CMK (cell line): ENCODE data around the gene PRICKLE2.

ENCODE experiments used
- DNase-seq: peaks from one replicate; pipeline ENCODE4 v3.0.0-alpha.2; 2010; ENCODE audit warnings: low read depth

PRICKLE2 gene

GRCh38 chr3:64070704-64071103 is 154.6 kb downstream of the PRICKLE2 start:
- DNase-seq = no peak

GRCh38 chr3:64067506-64068346 is 157.5 kb downstream of the PRICKLE2 start:
- DNase-seq = no peak

DNA sequence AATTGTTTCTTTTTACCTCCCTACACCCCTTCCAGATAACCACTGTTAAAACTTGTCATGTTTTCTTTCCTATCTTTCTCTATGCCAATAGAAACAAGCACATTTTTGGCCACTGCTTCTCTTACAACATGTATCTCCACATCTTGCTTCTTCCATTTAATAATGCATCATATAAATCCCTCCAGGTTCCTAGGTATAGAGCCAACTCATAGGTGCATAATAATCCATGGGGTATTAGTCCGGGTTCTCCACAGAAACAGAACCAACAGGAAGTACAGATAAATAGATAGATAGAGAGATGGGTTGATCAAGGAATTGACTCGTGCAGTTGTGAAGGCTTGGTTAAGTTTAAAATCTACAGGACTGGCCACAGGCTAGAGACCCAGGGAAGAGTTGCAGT is 160.5 kb downstream of the PRICKLE2 start:
- DNase-seq = no peak

GRCh38 chr3:64063983-64064438 is 161.3 kb downstream of the PRICKLE2 start:
- no peak for DNase-seq

GRCh38 chr3:64063207-64063982 is 161.9 kb downstream of the PRICKLE2 start:
- DNase-seq = no peak

DNA sequence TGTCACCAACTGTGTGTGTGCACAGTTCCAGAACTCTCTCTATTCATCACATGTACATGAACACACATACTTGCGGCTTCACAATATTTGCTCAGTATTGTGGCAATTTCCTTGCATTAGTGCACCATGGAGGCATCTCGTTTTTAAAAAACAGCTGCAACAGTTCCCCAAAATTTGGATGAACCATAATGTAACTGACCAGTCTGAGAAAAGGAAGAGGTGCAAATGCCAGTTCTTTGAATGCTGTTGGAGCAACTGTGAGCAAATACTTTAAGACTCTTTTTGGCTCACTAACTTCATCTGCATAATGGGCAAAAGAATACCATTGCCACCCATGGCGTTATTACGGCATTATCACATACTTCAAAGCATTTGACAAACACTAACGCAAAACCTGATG is 163.6 kb downstream of the PRICKLE2 start:
- no peak for DNase-seq

DNA sequence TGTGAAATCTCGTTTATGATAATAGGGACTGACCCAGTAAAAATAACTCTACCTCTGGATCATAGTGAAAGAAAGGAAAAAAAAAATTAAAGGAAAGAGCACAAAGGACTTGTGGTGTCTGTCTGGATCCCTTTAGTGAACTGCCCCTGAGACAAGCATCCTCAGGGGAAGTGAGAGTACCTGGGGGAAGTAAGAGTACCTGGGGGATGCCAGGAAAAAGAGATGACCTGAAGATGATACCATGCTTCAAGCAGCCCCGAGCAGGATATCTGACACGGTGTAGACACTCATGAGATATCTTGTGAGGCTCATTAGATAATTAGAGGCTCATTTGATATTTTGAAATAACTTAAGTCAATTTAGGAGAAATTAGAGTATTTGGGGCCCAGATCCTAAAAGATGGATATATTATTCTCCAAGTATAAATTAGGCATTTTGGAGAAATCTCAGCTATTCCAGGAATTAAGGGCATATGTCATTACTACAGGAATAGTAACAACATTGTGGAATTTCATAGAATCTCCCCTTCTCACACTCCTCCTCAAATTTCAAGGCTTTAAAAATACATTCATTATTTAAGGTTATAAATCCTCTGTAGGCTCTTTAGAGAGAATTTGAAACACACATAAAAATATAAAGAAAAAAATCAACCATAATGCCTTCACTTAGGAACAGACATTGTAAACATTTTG is 165.6 kb downstream of the PRICKLE2 start:
- DNase-seq = no peak

- no peak for DNase-seq
These were observed 166.7 kb downstream of the PRICKLE2 start for GRCh38 chr3:64058566-64058965.

DNA sequence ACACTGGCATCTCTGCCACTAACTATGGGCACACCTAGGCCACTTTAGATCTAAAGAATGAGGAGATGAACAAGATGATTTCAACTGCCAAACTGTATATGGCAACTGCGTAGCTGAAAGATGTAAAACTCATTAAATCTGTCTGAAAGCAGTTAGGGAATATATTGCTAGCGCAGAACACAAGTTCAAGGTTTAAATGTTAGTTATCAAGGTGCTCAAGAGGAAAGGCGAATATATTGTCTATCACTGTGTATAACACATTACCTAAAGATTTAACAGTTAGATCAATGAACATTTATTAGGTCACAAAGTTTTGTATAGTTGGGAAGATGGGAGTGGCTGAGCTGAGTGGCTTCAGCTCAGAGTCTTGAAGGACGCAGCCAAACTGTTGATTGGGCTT is 168.0 kb downstream of the PRICKLE2 start:
- no peak for DNase-seq

DNA sequence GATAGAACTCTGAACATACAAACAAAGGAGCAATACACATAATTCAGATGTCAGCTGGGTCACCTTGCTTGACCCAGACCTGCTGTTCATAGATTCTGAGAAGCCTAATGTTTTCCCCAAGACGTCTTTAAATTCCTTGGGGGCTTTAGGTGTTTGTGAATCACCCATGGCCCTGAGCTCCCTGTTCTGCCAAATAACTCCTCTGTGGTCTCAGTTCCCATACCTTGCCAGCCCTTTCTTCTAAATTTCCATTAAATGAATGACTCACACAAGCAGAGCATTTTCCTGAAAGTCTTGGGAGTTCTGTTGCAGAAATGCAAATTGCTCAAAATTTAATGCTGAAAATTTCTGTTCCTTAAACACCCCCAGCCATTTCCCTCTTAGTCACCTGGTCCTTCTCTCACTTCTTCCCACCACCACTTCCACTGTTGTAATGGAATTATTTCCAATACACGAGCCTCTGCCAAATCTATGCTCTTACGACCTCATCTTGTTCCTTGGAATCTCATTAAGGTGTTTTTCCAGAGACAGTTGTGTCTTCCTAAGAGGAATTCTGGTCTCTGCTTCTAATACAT is 168.6 kb downstream of the PRICKLE2 start:
- no peak for DNase-seq

DNA sequence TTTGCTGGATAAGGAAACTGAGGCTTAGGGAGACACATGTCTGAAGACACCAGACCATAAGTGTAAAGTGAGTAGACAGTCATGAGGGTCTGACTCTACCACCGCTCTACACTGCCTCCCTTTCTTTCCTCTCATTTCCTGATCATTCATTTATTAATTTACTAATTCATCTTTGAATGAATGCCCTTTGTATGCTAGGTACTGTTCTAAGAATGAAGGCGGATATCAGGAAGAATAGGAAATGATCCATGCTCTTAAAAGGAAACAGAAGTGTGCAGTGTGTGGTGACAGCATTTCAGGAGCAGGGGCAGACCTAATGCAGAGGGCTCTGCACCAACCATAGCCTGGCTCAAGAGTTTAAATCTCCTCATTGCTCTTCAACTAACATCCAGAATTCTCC is 170.2 kb downstream of the PRICKLE2 start:
- DNase-seq = no peak

DNA sequence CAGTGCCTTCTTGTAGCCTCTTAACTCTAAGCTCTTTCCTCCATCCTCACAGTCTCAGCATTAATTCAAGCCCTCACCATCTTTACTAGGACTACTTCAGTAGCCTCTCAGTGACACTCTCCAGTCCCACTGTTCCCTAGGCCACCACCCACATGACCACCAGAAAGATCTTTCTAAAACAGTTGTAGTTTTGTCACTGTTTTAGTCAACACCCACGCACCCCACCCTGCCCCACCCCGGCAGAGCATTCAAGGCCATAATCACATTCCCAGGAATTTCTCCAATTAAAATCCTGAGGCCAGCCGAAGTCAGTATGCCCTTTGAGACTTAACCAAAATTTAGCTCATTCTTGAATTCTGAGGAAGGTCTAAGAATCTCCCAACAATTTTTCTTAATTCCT is 170.8 kb downstream of the PRICKLE2 start:
- no peak for DNase-seq

- DNase-seq = no peak
These were observed 171.7 kb downstream of the PRICKLE2 start for GRCh38 chr3:64053581-64053980.

DNA sequence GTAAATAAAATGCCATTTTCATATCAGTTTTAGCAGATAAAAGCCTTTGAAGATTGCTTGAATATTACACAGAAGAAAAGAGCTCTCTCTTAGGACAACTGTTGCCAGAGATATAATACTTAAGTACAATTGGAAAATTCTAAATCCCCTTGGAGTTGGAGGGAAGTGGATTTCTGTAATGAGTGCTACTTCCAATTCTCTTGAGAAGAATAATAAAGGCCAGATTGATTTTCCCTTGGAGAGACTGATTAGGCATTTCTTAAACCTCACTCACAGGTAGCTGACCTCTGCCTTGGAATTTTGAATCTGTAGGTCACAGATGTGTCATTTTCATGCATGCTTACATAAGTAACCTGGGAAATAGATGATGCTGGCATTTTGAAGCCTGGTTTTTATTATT is 172.1 kb downstream of the PRICKLE2 start:
- DNase-seq = no peak

GRCh38 chr3:64049832-64050231 is 175.4 kb downstream of the PRICKLE2 start:
- DNase-seq = no peak

DNA sequence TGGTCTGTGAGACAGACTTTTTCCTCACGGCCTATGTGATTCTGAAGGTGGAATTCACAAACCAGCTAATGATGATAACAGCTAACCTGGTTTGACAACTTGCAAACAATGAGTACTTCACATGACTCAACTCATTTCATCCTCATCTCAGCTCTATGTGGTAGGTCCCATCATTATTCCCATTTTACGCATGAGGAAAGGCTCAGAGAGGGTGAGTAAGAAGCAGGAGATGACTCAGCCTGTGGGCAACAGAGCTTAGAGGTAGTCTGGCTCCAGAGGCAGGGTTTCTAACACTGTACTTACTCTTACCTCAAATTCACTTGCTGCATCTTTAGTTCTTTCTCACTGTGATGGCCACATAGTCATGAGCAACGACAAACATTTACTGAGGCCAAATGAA is 176.1 kb downstream of the PRICKLE2 start:
- DNase-seq = no peak

GRCh38 chr3:64048631-64049061 is 176.6 kb downstream of the PRICKLE2 start:
- DNase-seq = no peak

DNA sequence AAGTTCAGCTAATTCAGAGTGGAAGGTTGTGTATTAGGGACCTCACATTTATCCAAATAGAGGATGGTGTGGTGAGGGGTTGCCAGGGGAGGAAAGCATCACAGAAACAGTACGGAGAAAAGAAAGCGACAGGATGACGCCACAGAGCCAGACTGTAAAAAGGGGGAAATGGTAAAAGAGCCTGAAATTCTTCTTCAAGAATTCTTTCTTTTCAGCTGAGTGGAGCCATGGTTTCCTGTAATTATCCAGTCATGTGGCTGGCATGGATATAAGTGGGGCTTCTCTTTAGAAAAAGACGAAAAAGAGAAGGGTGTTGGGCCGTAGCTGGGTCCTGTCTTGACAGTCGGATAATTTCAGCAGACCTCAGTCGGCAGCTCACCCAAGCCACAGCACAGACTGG is 177.5 kb downstream of the PRICKLE2 start:
- DNase-seq = no peak

- DNase-seq = no peak
These were observed 178.2 kb downstream of the PRICKLE2 start for GRCh38 chr3:64046996-64047594.

- no peak for DNase-seq
These were observed 178.7 kb downstream of the PRICKLE2 start for GRCh38 chr3:64046592-64046991.

- DNase-seq = no peak
These were observed 182.3 kb downstream of the PRICKLE2 start for GRCh38 chr3:64042952-64043351.
